Measurements from ENCODE around the gene UBR4. TPM values are rescaled to one million over a fixed set of nuclear protein-coding genes. Genes with fewer than 3 reads are reported as not detected.
A peak's percentile ranks its signal among the peaks of the same experiment; 100 is the strongest.
"Not testable (repeated sequence)": the region's sequence is repeated elsewhere in the genome, so short reads cannot be mapped to it uniquely, and the experiment has no call there.

UBR4 gene
- polyA plus RNA-seq (2013, experiment 1 of 2; ENCODE audit: insufficient read length): 111 TPM
- 81.9 TPM for polyA plus RNA-seq (2013, experiment 2 of 2; ENCODE audit: insufficient read length)

- peak; percentile 93 for DNase-seq
Measured at GRCh38 chr1:19209990-19210771, at the start of gene UBR4. TSS of gene UBR4 (minus strand) at chr1:19210266. CDS start at chr1:19210248, 18 bp downstream.

GRCh38 chr1:19258353-19258752 is 48.3 kb upstream of the UBR4 start:
- DNase-seq: no peak

- DNase-seq: no peak
Measured at GRCh38 chr1:19257178-19257914, 47.3 kb upstream of the UBR4 start.

- not testable (repeated sequence) for DNase-seq
Measured at GRCh38 chr1:19256301-19256700, 46.2 kb upstream of the UBR4 start.

GRCh38 chr1:19255288-19255687 is 45.2 kb upstream of the UBR4 start:
- no peak for DNase-seq

GRCh38 chr1:19254416-19254815 is 44.4 kb upstream of the UBR4 start:
- no peak for DNase-seq

GRCh38 chr1:19251305-19252196 is 41.5 kb upstream of the UBR4 start, which contains the start of the genes EMC1 and MRTO4:
TSS of gene EMC1 (minus strand) at chr1:19251524. CDS start at chr1:19251509, 15 bp downstream.
TSS of gene MRTO4 (plus strand) at chr1:19251805. CDS start at chr1:19251836, 31 bp downstream.
- DNase-seq: peak; percentile 85

GRCh38 chr1:19250629-19251304 is 40.7 kb upstream of the UBR4 start:
- no peak for DNase-seq

- peak; percentile 53 for DNase-seq
Measured at GRCh38 chr1:19240673-19241538, 30.8 kb upstream of the UBR4 start.

- no peak for DNase-seq
Measured at GRCh38 chr1:19239876-19240275, 29.8 kb upstream of the UBR4 start.

- no peak for DNase-seq
Measured at GRCh38 chr1:19234224-19234623, 24.2 kb upstream of the UBR4 start.

- DNase-seq: no peak
Measured at GRCh38 chr1:19232524-19232846, 22.4 kb upstream of the UBR4 start.

- not testable (repeated sequence) for DNase-seq
Measured at GRCh38 chr1:19231736-19232523, 21.9 kb upstream of the UBR4 start.

GRCh38 chr1:19229828-19230325 is 19.8 kb upstream of the UBR4 start:
- DNase-seq: no peak

- no peak for DNase-seq
Measured at GRCh38 chr1:19229229-19229628, 19.2 kb upstream of the UBR4 start.

- DNase-seq: peak; percentile 9
Measured at GRCh38 chr1:19222979-19223824, 13.1 kb upstream of the UBR4 start.

- DNase-seq: no peak
Measured at GRCh38 chr1:19222573-19222972, 12.5 kb upstream of the UBR4 start.

- DNase-seq: no peak
Measured at GRCh38 chr1:19220991-19221390, 10.9 kb upstream of the UBR4 start.
